ENCODE results near the gene BAIAP2. TPM values are rescaled to one million over a fixed set of nuclear protein-coding genes. Genes with fewer than 3 reads are reported as not detected.

The BAIAP2 gene
- total RNA-seq, 1 donor from 2014 or later = 37.6 TPM

DNA sequence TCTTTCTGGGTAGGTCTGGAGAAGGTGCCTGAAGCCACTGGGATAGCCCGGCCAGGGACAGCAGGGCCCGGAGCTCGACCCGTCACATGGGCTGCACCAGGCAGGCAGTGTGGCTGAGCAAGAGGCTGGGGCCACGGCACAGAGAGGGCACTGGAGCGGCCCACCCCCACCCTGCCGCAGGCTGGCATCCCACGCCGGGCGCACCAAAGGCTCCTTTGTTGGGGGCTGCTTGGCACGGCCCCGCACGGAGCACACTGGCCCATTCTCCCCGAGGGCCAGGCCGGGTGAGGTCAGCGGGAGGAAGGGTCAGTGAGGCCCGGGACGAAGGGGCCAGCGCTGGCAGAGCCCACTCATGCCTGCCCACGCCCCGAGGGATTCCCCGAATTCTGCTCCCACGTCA, 93.8 kb downstream of the BAIAP2 start:
- H3K36me3 Mint-ChIP-seq (ENCODE audit: insufficient read depth) = no peaks in the 10 kb centered on the region
- H3K4me3 Mint-ChIP-seq (ENCODE audit: low read depth) = no peak overlapping the region

DNA sequence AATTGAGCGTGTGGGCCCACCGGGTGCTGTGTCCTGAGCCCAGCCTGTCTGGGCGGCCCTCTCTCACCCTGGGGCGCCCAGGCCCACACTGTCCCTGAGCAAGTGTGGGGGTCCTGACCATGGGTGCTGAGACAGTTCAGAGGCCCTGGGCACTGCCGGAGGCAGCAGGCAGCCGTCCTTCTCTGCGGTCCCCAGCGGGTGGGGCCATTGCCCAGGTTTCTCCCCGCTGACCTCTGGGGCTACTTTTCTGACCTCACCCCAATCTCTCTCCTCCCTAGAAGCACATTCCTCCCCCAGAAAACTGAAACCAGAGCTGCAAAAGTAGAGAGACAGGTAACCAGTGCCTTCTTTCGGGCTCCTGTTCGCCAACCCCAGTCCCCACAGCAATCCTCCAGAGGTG, 94.3 kb downstream of the BAIAP2 start:
- Mint-ChIP-seq H3K4me1 (ENCODE audit: low read depth) (no peaks in the 10 kb centered on the region), H3K4me3 (ENCODE audit: low read depth) (no peak overlapping the region), H3K36me3 (ENCODE audit: insufficient read depth) (no peaks in the 10 kb centered on the region), H3K9me3 (ENCODE audit: low read depth) (no peaks in the 10 kb centered on the region), H3K27me3 (no peaks in the 10 kb centered on the region), H3K27ac (no peak overlapping the region)
- no peak for DNase-seq (ENCODE audit: low spot score, unreplicated experiment)
- TF ChIP-seq, protein P1, sequence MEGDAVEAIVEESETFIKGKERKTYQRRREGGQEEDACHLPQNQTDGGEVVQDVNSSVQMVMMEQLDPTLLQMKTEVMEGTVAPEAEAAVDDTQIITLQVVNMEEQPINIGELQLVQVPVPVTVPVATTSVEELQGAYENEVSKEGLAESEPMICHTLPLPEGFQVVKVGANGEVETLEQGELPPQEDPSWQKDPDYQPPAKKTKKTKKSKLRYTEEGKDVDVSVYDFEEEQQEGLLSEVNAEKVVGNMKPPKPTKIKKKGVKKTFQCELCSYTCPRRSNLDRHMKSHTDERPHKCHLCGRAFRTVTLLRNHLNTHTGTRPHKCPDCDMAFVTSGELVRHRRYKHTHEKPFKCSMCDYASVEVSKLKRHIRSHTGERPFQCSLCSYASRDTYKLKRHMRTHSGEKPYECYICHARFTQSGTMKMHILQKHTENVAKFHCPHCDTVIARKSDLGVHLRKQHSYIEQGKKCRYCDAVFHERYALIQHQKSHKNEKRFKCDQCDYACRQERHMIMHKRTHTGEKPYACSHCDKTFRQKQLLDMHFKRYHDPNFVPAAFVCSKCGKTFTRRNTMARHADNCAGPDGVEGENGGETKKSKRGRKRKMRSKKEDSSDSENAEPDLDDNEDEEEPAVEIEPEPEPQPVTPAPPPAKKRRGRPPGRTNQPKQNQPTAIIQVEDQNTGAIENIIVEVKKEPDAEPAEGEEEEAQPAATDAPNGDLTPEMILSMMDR (IDR thresholded peaks at IDR 0.05; ENCODE audit: unreplicated experiment) = no peak

More for the DNA sequence above, 93.8 kb downstream of the BAIAP2 start:
- Mint-ChIP-seq H3K27me3 (no peaks in the 10 kb centered on the region), H3K27ac (no peak overlapping the region), H3K4me1 (ENCODE audit: low read depth) (no peaks in the 10 kb centered on the region), H3K9me3 (ENCODE audit: low read depth) (no peaks in the 10 kb centered on the region)
- DNase-seq (ENCODE audit: low spot score, unreplicated experiment) = no peak
- TF ChIP-seq, protein P1 (IDR thresholded peaks at IDR 0.05; ENCODE audit: unreplicated experiment) = no peak

DNA sequence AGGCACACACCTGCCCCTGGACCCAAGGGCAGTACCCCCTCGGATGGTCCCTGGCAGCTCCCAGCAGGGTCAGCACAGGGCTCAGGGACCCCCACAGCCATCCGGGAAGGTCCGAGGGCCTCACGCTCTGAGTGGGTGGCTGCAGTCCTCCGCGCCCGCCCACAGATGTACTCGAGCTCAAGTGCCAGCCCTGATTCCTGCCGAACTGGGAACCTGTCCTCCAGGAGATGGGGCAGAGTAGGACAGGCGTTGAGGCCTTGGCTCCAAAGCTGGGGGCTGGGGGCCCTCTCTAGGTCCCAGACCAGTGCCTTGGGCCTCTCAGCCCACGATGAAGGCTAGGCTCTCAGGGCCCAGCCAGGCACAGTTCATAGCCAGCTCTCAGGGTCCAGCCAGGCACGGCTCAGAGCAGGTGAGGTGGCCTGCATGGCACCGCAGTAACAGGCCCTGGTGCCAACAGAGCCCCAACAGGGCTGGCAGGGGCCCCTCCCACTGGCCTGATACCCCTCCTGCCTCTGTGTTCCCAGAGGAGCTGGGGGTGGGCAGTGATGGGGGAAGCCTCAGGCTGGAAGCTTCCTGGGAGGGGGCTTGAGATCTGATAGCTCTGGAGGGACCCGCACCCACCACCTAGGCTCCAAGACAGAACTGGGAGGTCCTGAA, 94.9 kb downstream of the BAIAP2 start:
- no peak for DNase-seq (ENCODE audit: low spot score, unreplicated experiment)
- TF ChIP-seq, protein P1 (IDR thresholded peaks at IDR 0.05; ENCODE audit: unreplicated experiment) = no peak
- Mint-ChIP-seq H3K4me3 (ENCODE audit: low read depth) (no peak overlapping the region), H3K36me3 (ENCODE audit: insufficient read depth) (no peaks in the 10 kb centered on the region), H3K4me1 (ENCODE audit: low read depth) (no peaks in the 10 kb centered on the region), H3K27me3 (no peaks in the 10 kb centered on the region), H3K27ac (no peak overlapping the region), H3K9me3 (ENCODE audit: low read depth) (no peaks in the 10 kb centered on the region)

DNA sequence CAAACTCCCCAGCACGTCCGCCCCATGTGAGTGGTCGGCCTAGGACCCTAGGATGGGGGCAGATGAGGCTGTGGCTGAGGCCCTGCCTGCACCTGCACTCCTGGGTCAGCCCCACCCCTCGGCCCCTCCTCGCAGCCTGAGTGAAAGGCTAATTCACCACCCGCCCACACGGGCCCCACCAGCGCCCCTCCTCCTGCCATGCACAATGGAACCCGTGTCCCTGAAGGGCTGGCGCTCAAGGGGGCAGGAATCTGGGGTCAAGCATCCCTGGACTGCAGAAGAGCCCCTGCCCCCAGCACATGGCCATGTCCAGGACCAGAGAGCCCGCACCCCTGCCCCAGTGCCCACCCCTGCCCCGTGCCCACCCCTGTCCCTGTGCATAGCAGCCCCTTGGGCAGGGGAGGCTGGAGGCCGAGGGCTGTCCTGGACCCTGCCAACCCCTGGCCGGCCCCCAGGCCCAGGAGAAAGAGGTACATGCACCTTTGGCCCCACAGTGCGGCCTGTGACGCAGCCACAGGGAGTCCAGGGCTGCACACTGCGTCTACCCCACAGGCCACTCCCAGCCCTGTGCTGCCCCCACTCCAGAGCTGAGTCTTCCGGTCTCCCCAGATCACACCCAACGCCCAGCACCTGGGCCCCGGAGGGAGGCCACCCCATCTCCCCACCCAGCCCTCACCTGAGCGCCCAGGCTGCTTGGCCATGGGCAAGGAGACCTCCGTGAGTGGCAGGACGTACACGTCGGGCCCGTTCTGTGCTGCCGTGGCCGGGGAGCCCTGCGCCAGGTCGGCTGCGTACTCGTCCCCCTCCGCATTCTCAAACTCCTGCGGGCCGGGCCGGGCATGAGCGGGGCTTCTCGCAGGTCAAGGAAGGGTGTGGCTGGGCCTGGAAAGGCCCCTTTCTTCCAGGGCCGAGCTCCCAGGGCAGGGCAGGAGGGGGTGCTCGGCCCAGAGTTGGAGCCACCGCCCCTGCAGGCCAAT, 95.7 kb downstream of the BAIAP2 start:
- DNase-seq (ENCODE audit: low spot score, unreplicated experiment) = no peak
- no peaks in the 10 kb centered on the region for H3K4me1 Mint-ChIP-seq (ENCODE audit: low read depth)
- TF ChIP-seq, protein P1 (IDR thresholded peaks at IDR 0.05; ENCODE audit: unreplicated experiment) = no peak
- H3K9me3 Mint-ChIP-seq (ENCODE audit: low read depth) = no peaks in the 10 kb centered on the region
- H3K27me3 Mint-ChIP-seq = no peaks in the 10 kb centered on the region
- no peaks in the 10 kb centered on the region for H3K36me3 Mint-ChIP-seq (ENCODE audit: insufficient read depth)
- no peak overlapping the region for H3K4me3 Mint-ChIP-seq (ENCODE audit: low read depth)
- no peak overlapping the region for H3K27ac Mint-ChIP-seq

DNA sequence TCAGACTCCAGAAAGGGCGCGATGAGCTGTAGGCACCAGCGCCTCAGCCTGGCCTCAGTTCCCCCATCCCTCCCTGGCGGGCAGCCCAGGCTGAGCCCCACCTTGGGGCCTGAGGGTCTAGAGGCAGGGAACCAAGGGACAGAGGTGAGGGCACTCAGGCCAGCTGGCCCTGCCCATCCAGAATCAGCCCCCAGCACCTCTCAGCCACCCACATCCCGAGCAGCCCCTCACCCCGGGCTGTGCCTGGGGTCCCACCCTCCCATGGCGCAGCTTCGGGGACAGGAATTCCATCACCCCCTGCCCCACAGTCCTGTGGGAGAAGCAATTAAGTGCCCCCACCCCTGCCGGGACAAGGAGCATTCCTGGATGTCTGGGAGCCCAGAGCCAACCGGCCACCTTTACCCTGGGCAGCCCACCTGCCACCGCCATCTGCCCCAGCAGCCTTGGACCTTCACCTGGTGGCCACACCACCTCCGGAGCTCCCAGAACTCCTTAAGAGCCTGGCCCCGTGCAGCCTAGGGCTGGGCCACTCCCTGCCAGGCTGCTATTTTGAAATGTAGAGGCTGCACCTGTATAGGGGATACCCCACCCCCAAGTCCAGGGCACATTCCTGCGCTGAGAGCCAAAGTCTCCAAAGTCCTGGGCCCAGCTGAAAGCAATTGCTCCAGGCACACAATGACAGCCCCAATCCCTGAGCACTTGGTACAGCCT, 96.7 kb downstream of the BAIAP2 start:
- Mint-ChIP-seq H3K27ac (no peak overlapping the region), H3K36me3 (ENCODE audit: insufficient read depth) (no peaks in the 10 kb centered on the region), H3K4me3 (ENCODE audit: low read depth) (no peak overlapping the region), H3K9me3 (ENCODE audit: low read depth) (no peaks in the 10 kb centered on the region), H3K4me1 (ENCODE audit: low read depth) (no peaks in the 10 kb centered on the region), H3K27me3 (no peaks in the 10 kb centered on the region)
- TF ChIP-seq, protein P1 (IDR thresholded peaks at IDR 0.05; ENCODE audit: unreplicated experiment) = no peak
- no peak for DNase-seq (ENCODE audit: low spot score, unreplicated experiment)

All from progenitor cell of endocrine pancreas (in vitro differentiated cells).